Measurements from ENCODE around the gene DNAL4.

DNAL4 gene

GRCh38 chr22:38793721-38794466 lies at the start of gene DNAL4:
Gene DNAL4, minus strand, starts transcription at chr22:38794143. Its CDS starts 11,412 bp downstream, at chr22:38782731.
- peak within 1 kb of the TSS; percentile 75 for H3K4me3 ChIP-seq (ENCODE audit: low read depth, low read length)
- DNase-seq (ENCODE audit: low read depth), result peak; percentile 90

DNA sequence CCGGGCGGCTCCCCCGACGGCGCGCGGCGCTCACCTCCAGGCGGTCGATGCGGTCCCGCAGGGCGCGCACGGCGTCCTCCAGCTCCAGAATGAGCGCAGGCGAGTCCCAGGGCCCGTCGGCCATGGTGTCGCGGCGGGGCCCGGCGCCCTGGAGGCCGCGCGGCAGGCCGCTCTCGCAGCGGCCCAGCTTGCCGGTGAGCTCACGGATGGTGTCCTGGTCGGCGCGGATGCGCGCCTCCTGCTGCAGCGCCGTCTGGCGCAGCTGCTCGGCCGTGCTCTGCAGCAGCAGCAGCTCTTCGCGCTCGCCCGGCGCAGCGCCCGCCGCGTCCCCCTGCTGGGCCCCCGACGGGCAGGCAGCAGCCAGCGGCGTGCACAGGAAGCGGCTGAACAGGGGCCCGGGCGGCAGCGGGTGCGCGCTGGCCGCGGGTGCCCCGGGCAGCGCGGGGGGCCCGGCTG lies 49.3 kb upstream of the DNAL4 start:
- peak; percentile 60 for DNase-seq (ENCODE audit: low read depth)
- peak overlapping the region; percentile 37 for H3K4me3 ChIP-seq (ENCODE audit: low read depth, low read length)

DNA sequence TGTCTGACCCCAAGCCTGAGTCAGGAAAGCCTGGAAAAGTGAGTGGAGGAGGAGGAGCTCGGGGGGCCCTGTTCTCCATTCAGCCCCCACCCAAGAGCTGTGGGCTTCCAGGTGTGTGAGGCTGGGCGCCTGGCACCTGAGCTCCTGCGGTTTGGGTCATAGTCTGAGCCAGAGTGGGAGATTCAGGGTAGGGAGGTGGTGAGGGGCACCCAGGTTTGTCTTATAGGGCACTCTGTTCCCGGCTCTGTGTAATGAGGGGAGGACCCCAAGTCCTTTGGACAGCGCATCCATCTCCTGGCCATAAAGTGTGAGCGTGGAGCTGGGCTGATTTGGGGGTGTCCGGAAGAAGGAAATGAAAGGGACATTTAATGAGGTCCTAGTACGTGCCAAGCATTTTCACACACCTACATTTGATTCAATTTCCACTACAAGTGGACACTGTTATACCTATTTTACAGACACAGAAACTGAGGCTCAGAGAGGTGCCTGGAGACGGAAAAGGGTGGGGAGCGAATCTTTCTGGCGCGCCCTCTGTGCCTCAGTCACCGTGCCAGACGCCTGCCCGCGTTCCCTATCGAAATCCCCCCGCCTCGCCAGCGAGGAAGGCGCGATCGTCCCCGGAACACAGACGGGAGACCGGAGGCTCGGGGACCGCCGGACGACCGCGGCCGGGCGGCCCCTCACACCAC lies 48.7 kb upstream of the DNAL4 start:
- peak overlapping the region; percentile 37 for H3K4me3 ChIP-seq (ENCODE audit: low read depth, low read length)
- no peak for DNase-seq (ENCODE audit: low read depth)

DNA sequence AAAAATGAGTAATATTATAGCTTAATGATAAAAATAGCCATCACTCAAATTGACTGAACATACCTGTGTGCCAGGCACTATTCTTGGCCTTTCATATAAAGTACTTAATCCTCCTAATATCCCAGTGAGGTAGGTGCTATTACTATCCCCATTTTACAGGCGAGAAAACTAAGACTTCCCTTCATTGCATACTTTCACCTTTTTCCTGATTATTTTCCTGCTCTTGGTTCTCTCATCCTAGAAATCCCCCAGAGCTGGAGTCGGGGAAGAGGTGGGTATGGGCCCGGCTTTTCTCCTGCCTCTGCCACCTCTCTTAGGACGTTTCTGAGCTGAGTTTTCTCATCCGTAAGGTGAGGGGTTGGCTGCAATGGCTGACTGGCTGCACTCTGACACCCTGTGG lies 47.7 kb upstream of the DNAL4 start:
- DNase-seq (ENCODE audit: low read depth), result no peak
- H3K4me3 ChIP-seq (ENCODE audit: low read depth, low read length), result no peak overlapping the region

DNA sequence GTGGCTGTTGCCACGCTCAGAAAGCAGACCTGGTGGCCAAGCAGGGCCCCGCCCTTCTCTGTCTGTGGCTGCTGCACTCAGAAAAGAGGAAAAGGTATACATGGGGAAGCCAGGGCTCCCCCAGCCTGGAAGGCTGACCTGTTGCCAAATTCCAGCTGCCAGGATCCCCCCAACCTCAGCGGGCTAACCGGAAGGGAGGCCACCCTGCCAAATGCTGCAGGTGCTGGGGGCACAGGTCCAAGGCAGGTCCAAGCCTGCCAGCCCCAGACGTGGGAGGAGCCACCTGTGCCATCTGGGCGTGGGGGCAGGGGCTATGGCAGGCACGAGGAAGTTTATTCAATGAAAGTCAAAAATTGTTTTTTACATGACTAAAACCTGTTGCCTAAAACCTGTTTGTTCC lies 47.3 kb upstream of the DNAL4 start:
- H3K4me3 ChIP-seq (ENCODE audit: low read depth, low read length), result no peak overlapping the region
- no peak for DNase-seq (ENCODE audit: low read depth)

GRCh38 chr22:38840129-38840528 lies 46.2 kb upstream of the DNAL4 start:
- no peak overlapping the region for H3K4me3 ChIP-seq (ENCODE audit: low read depth, low read length)
- no peak for DNase-seq (ENCODE audit: low read depth)

DNA sequence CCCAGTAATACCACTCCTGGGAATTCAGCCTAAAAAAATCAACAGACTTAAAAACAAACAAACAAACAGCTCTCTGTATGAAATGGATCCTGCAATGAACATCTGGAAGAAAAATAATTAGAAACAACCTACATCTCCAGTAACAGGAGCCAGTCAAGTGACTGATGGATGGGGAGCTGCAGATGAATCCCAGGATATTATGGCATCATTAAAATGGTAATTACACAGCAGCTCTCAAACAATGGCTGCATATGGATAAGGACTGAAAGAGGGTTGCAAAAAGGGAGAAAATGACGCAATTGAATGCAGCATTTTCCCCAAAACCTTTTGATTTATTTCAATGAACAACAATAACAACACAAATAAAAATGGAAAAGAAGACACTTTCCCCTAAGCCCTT lies 45.7 kb upstream of the DNAL4 start:
- no peak overlapping the region for H3K4me3 ChIP-seq (ENCODE audit: low read depth, low read length)
- no peak for DNase-seq (ENCODE audit: low read depth)

DNA sequence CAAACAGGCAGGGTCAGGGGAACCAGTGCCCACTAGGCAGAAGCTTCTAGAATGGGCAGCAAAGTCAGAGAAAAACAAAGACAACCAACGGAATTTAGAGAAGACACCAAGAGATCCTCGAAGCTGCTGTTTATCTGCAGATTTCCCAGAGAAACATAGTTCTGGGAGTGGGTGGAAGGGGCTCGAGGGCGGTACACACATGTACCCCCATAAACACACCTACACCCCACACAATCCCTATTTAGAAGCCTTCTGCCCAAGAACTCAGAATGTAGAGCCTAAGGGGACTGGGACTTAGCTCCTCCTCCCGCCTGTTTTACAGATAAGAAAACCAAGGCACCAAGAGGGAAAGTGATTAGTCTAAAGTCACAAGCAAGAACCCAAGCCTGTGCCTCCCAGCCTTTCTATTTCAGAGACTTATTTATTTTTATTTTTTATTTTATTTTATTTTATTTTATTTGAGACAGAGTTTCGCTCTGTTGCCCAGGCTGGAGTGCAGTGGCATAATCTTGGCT lies 43.5 kb upstream of the DNAL4 start:
- no peak overlapping the region for H3K4me3 ChIP-seq (ENCODE audit: low read depth, low read length)
- no peak for DNase-seq (ENCODE audit: low read depth)

DNA sequence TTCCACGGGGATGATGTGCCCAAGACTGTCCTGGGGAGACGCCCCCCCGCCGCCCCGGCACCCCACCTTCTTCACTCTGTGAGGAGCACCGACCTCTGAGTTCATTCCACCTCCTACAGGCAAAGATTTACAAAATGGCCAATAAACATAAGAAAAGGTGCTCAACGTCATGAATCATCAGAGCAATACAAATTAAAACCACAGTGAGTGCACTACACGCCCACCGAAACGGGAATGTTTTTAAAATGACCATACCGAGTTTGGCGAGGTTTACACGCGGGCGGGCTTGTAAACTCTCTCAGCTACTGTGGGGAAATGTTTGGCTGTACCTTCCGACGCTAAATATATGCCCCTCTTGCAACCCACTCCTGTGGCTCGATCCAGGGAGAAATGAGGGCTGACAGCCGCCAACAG lies 42.0 kb upstream of the DNAL4 start:
- no peak overlapping the region for H3K4me3 ChIP-seq (ENCODE audit: low read depth, low read length)
- DNase-seq (ENCODE audit: low read depth), result peak; percentile 8

DNA sequence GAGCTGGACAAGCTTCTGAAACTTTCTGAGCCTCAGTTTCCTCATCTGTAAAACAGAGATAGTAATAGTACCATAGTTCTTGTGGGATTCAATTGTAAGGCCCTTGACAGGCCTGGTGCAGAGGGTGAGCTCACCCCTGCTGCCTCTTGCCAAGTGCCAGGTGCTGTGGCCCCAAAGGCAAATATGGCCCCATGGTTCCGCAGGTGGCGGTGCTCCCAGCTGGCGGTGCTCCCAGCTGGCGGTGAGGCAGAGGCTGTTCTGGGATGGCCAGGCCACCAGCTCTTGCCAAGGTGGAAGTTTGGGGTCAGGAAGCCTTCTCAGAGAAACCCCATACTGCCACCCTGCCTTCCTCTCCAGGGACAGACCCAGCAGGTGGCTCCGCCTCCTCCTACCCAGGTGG lies 41.0 kb upstream of the DNAL4 start:
- H3K4me3 ChIP-seq (ENCODE audit: low read depth, low read length), result no peak overlapping the region
- no peak for DNase-seq (ENCODE audit: low read depth)

DNA sequence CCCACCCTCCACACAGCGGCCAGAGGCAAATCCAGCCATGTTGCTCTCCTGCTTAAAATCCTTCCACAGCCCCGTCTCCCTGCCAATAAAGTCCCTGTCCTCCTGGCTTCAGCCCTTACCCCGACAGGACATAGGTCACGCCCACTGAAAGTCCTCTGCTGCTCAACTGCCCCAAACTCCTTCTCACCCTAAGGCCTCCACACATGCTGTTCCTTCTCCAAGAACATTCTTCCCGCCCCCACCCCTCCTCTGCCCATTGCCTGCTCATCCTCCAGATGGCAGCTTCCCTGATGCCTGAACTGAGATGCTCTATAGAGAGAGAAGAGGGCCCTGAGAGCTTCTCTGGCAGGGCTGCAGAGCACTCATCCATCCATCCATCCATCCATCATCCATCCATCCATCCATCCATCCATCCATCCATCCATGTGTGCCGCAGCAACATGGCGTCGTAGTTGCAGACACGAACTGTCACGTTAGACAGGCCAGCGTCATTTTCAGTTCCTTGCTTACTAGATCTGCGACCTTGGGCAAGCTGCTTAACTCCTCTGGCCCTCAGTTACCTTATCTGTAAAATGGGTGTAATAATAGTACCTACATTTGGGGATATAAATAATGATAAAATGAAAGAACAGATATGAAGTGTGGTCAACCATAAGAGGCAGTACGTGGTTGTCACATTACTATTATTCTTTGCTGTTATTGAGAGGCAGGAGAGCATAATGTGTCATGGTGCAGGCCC lies 40.4 kb upstream of the DNAL4 start:
- no peak for DNase-seq (ENCODE audit: low read depth)
- H3K4me3 ChIP-seq (ENCODE audit: low read depth, low read length), result no peak overlapping the region

- DNase-seq (ENCODE audit: low read depth), result no peak
- H3K4me3 ChIP-seq (ENCODE audit: low read depth, low read length), result no peak overlapping the region
Measured at GRCh38 chr22:38833061-38833460, 39.1 kb upstream of the DNAL4 start.

DNA sequence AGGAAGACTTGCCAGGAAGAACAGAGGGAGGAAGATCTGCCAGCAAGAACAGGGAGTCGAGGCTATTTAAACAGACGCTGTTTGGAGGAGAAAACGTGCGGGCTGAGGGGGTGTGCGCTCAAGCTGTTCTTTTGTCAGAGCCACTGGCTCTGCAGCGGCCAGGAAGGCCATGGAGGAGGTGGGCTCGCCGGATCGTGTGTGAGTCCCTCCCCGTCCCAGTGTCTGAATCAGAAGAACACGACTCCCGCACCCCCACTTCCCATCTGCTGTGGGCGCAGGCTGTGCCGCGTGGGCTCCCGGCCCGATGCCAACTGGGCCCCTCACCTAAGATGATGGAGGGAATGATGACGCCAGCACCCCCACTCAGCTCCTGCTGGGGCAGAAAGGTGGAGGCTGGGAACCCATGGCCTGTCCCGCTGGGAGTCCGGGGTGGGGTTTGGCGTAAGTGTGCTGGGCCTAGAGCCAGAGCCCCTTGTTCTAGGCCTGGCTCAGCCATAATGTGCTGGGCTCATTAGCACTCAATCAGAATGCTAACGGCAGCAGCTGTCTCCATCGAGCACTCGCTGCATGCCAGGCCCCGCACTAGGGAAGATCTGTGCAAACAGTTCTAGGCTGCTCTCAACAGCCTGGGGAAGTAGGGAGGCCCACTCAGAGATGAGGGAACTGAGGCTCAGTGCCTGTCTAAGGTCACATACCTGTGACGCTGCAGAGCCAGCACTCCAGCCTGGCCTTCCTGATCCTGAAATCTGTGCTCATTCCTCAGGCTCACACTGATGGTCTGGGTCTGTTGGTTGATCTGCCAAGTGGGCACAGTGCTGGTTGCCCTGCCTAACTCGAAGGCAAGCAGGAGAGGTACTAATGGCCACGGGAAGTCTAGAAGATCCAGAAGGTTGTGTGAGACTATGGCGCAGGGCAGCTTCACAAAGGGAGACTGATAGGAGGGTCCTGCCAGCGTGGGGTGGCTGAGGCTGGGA lies 38.3 kb upstream of the DNAL4 start:
- DNase-seq (ENCODE audit: low read depth), result no peak
- no peak overlapping the region for H3K4me3 ChIP-seq (ENCODE audit: low read depth, low read length)

DNA sequence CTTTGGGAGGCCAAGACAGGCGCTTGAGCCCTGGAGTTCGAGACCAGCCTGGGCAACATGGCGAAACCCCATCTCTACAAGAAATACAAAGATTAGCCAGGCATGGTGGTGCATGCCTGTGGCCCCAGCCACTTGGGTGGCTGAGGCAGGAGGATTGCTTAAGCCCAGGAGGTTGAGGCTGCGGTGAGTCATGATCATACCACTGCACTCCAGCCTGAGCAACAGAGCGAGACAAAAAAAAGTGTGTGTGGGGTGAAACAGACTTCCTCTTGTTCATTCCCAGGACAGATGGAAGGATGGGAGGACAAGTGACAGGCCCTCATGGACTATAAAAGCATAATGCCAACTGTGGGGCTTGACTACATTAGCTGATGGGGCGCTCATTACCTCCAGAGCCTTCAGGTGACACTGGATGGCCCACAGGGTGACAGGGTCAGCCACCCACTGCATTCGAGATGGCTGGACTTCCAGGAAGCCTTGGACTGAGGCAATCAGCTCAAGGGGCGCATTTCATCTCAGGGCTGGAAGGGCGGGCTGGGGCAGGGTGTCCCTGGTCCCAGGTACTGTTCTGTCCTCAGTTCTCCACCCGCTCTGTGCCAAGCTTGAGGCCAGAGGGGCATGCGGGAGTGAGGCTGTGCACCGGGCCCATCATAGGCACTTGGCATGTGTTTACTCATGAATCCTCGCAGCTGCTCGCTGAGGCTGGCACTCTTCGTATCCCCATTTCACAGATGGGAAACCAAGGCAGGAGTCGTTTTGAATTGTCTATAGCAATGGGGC lies 37.4 kb upstream of the DNAL4 start:
- DNase-seq (ENCODE audit: low read depth), result peak; percentile 8
- no peak overlapping the region for H3K4me3 ChIP-seq (ENCODE audit: low read depth, low read length)

DNA sequence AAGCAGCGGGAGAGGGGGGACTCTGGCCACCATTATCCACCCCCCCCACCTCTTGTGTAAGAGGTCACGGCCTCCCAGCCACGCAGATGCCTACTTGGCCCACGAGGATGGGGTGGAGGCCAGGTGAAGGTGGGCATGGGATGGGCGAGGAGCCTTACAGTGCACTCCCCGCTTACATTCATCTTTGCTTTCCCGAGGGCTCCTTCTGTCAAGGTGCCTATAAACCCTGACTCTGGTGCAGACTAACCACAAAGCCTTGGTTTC lies 36.8 kb upstream of the DNAL4 start:
- no peak overlapping the region for H3K4me3 ChIP-seq (ENCODE audit: low read depth, low read length)
- DNase-seq (ENCODE audit: low read depth), result no peak

GRCh38 chr22:38830026-38830844 lies 36.3 kb upstream of the DNAL4 start:
- no peak for DNase-seq (ENCODE audit: low read depth)
- H3K4me3 ChIP-seq (ENCODE audit: low read depth, low read length), result no peak overlapping the region

GRCh38 chr22:38829485-38829884 lies 35.5 kb upstream of the DNAL4 start:
- DNase-seq (ENCODE audit: low read depth), result no peak
- H3K4me3 ChIP-seq (ENCODE audit: low read depth, low read length), result no peak overlapping the region
